Loucy (cell line): Measurements from ENCODE around the gene FAM170A.

ENCODE experiments used
- H2AFZ ChIP-seq: fragments of 200-600 bp; sonication (generic); 2 replicates; pipeline ENCODE4 v1.6.0; 2016; ENCODE audit warnings: antibody characterized with exemption, mild to moderate bottlenecking, low read length, moderate library complexity
- H3F3A ChIP-seq: fragments of 200-600 bp; 2 replicates; pipeline ENCODE4 v1.6.0; 2016; ENCODE audit warnings: antibody characterized with exemption, low read depth, mild to moderate bottlenecking
- H3K27me3 ChIP-seq: fragments of 200-600 bp; sonication (generic); 2 replicates; pipeline ENCODE4 v1.6.1; 2014; ENCODE audit warnings: low read length, mild to moderate bottlenecking; ENCODE audit not compliant: insufficient read depth, poor library complexity, severe bottlenecking
- H3K36me3 ChIP-seq: fragments of 200-600 bp; sonication (generic); 2 replicates; pipeline ENCODE4 v1.6.1; 2016; ENCODE audit warnings: low read length; ENCODE audit not compliant: insufficient read depth
- H3K4me1 ChIP-seq: fragments of 200-600 bp; sonication (generic); 2 replicates; pipeline ENCODE4 v1.5.1; 2014; ENCODE audit warnings: low read length, mild to moderate bottlenecking; ENCODE audit not compliant: insufficient read depth, poor library complexity, severe bottlenecking
- H3K4me2 ChIP-seq: fragments of 200-600 bp; sonication (generic); 2 replicates; pipeline ENCODE4 v1.6.0; 2014; ENCODE audit warnings: antibody characterized with exemption, low read length, low read depth, mild to moderate bottlenecking; ENCODE audit not compliant: poor library complexity, severe bottlenecking
- H3K4me3 ChIP-seq: fragments of 200-600 bp; sonication (generic); 2 replicates; pipeline ENCODE4 v1.5.1; 2014; ENCODE audit warnings: low read length, mild to moderate bottlenecking, mixed read lengths; ENCODE audit not compliant: poor library complexity, severe bottlenecking
- H3K79me2 ChIP-seq: fragments of 200-600 bp; sonication (generic); 2 replicates; pipeline ENCODE4 v1.6.1; 2014; ENCODE audit warnings: low read length; ENCODE audit not compliant: insufficient read depth
- H3K9ac ChIP-seq: fragments of 200-600 bp; sonication (generic); 2 replicates; pipeline ENCODE4 v1.6.0; 2014; ENCODE audit warnings: mild to moderate bottlenecking, low read depth, low read length, moderate library complexity; ENCODE audit not compliant: poor library complexity, severe bottlenecking
- H3K9me2 ChIP-seq: fragments of 200-600 bp; sonication (generic); replicated peaks from 2 replicates; pipeline ENCODE4 v1.6.1; 2016; ENCODE audit warnings: low read depth, low read length, mixed read lengths
- H3K9me3 ChIP-seq: fragments of 200-600 bp; sonication (generic); 2 replicates; pipeline ENCODE4 v1.6.1; 2014; ENCODE audit warnings: mild to moderate bottlenecking, antibody characterized with exemption, low read length, low read depth; ENCODE audit not compliant: insufficient read depth
- H4K20me1 ChIP-seq: fragments of 200-600 bp; sonication (generic); 2 replicates; pipeline ENCODE4 v1.6.0; 2014; ENCODE audit warnings: antibody characterized with exemption, low read length, mild to moderate bottlenecking; ENCODE audit not compliant: insufficient read depth, poor library complexity, severe bottlenecking
- EZH2phosphoT487 ChIP-seq: fragments of 200-600 bp; IDR thresholded peaks from 2 replicates; pipeline ENCODE4 v1.6.1; 2018; ENCODE audit warnings: antibody characterized with exemption, mild to moderate bottlenecking, moderate library complexity, borderline replicate concordance
- TF ChIP-seq, protein P1 (sequence below): fragments of 200-600 bp; sonication (generic); conservative IDR thresholded peaks from 2 replicates; pipeline ENCODE4 v1.5.1; 2014; ENCODE audit warnings: mild to moderate bottlenecking, antibody characterized with exemption, low read length

Gene FAM170A

DNA sequence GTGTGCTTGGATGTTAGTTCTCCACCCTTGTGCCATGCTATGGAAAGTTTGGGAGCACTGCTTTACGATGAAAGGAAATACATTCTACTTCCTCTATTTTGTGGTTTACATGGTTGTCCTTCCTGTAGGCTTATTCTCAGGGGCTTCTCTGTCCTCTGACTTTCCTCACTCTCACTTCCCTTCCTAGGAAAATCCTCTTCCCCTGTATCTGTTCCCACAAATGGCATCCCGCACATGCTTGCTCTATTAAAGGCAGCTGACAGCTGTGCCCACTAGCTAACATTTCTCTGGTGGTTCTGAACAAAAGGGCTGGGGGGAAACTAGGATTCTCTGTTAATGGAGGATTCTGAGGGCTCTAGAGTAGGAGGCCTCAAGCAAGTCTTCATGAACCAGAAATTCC, 52.4 kb downstream of the FAM170A start:
- Histone ChIP-seq H4K20me1 (no peaks in the 10 kb centered on the region), H3K4me2 (no peak overlapping the region), H3F3A (no peaks in the 10 kb centered on the region), H3K9me2 (no peaks in the 10 kb centered on the region), H2AFZ (no peak overlapping the region), H3K4me1 (no peaks in the 10 kb centered on the region), H3K79me2 (no peaks in the 10 kb centered on the region), H3K4me3 (no peak overlapping the region), H3K36me3 (no peaks in the 10 kb centered on the region), H3K27me3 (no peaks in the 10 kb centered on the region), H3K9ac (no peak overlapping the region), H3K9me3 (no peaks in the 10 kb centered on the region)
- TF ChIP-seq EZH2phosphoT487: no peak
- TF ChIP-seq, protein P1, sequence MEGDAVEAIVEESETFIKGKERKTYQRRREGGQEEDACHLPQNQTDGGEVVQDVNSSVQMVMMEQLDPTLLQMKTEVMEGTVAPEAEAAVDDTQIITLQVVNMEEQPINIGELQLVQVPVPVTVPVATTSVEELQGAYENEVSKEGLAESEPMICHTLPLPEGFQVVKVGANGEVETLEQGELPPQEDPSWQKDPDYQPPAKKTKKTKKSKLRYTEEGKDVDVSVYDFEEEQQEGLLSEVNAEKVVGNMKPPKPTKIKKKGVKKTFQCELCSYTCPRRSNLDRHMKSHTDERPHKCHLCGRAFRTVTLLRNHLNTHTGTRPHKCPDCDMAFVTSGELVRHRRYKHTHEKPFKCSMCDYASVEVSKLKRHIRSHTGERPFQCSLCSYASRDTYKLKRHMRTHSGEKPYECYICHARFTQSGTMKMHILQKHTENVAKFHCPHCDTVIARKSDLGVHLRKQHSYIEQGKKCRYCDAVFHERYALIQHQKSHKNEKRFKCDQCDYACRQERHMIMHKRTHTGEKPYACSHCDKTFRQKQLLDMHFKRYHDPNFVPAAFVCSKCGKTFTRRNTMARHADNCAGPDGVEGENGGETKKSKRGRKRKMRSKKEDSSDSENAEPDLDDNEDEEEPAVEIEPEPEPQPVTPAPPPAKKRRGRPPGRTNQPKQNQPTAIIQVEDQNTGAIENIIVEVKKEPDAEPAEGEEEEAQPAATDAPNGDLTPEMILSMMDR: no peak

DNA sequence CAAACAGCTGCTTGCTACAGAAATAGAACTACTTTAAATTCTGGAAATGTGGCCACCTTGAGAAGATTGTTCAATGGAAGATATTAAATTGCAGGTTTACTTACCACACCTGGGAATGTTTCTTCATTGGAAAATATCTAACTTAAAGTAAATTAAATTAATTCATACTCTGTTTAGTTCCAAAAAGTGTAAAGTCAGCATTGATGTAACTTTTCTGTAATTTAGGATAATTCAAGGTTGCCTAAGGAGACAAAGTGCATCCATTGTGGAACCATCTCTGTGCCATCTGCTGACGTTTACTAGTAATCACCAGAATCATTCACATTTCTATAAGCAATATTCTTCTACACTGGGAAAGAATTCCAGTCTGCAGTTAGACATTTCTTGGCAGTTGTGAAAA, 53.0 kb downstream of the FAM170A start:
- Histone ChIP-seq H3K27me3 (no peaks in the 10 kb centered on the region), H4K20me1 (no peaks in the 10 kb centered on the region), H3K9me2 (no peaks in the 10 kb centered on the region), H3K4me1 (no peaks in the 10 kb centered on the region), H2AFZ (no peak overlapping the region), H3K9ac (no peak overlapping the region), H3K36me3 (no peaks in the 10 kb centered on the region), H3K9me3 (no peaks in the 10 kb centered on the region), H3F3A (no peaks in the 10 kb centered on the region), H3K4me2 (no peak overlapping the region), H3K79me2 (no peaks in the 10 kb centered on the region), H3K4me3 (no peak overlapping the region)
- no peak for TF ChIP-seq EZH2phosphoT487
- TF ChIP-seq, protein P1: no peak
